IMR-90 (cell line): ENCODE results near the gene CACNA1D.

Experiments
- CEBPB ChIP-seq: IDR thresholded peaks from 2 replicates; pipeline ENCODE4 v1.6.1; 2012; ENCODE audit warnings: low read depth, low read length, improper control_type of control experiment
- CTCF ChIP-seq: conservative IDR thresholded peaks from 2 replicates; pipeline ENCODE4 v1.5.1; 2012; ENCODE audit warnings: mild to moderate bottlenecking, low read depth, low read length, improper control_type of control experiment
- ELK1 ChIP-seq: fragments of 150-350 bp; IDR thresholded peaks from 2 replicates; pipeline ENCODE4 v1.6.1; 2016; ENCODE audit warnings: low read depth, mild to moderate bottlenecking, low read length, moderate library complexity, borderline replicate concordance
- FOS ChIP-seq: fragments of 150-350 bp; IDR thresholded peaks from 2 replicates; pipeline ENCODE4 v1.6.1; 2016; ENCODE audit warnings: low read depth, low read length
- MAZ ChIP-seq: IDR thresholded peaks from 2 replicates; pipeline ENCODE4 v1.6.1; 2012; ENCODE audit warnings: low read depth, mild to moderate bottlenecking, low read length, improper control_type of control experiment, moderate library complexity, borderline replicate concordance
- MXI1 ChIP-seq: IDR thresholded peaks from 2 replicates; pipeline ENCODE4 v1.6.1; 2012; ENCODE audit warnings: low read depth, mild to moderate bottlenecking, low read length, moderate library complexity, borderline replicate concordance
- POLR2A ChIP-seq: IDR thresholded peaks from 2 replicates; pipeline ENCODE4 v1.6.1; 2012; ENCODE audit warnings: mild to moderate bottlenecking, low read depth, low read length
- RAD21 ChIP-seq: IDR thresholded peaks from 2 replicates; pipeline ENCODE4 v1.6.1; 2012; ENCODE audit warnings: low read length, improper control_type of control experiment
- SMC3 ChIP-seq: fragments of 150-350 bp; IDR thresholded peaks from 2 replicates; pipeline ENCODE4 v1.6.1; 2016; ENCODE audit warnings: low read depth, mild to moderate bottlenecking, antibody characterized with exemption, low read length, moderate library complexity
- USF2 ChIP-seq: fragments of 150-350 bp; IDR thresholded peaks from 2 replicates; pipeline ENCODE4 v1.6.1; 2017; ENCODE audit warnings: mild to moderate bottlenecking, antibody characterized with exemption, low read length, low read depth

- no peak for TF ChIP-seq POLR2A
- no peak for TF ChIP-seq CTCF
- TF ChIP-seq CEBPB = no peak
- TF ChIP-seq MXI1 = no peak
- no peak for TF ChIP-seq FOS
- TF ChIP-seq RAD21 = no peak
- TF ChIP-seq SMC3 = no peak
- no peak for TF ChIP-seq USF2
- TF ChIP-seq MAZ = no peak
- TF ChIP-seq ELK1 = no peak
These were observed 75.7 kb downstream of the CACNA1D start for GRCh38 chr3:53570081-53570480.
